ENCODE data around the gene ATP2A2. TPM values are rescaled to one million over a fixed set of nuclear protein-coding genes. Genes with fewer than 3 reads are reported as not detected.
A peak's percentile ranks its signal among the peaks of the same experiment; 100 is the strongest.

Gene ATP2A2
- total and polyA plus RNA-seq, 12 donors, result 316 to 4,750 (median 1,535) TPM

DNA sequence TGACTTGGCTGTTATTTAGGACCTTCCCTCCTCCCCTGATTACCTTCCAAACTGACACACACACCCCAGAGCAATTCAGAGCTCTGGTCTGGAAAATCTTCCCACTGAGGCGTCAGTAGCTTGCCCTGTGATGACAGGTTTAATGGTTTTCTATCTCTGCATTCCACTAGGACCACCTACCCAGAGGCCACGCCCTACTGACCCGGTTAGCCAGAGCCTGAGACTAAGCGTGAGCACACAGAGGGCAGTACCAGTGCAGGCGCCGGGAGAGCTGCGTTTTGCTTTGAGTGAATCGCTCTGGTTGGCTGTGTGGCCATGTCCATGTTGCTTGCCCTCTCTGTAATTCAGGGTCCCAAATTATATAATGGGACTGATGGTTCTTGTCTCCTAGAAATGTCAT, 36.2 kb upstream of the ATP2A2 start:
- H3K36me3 ChIP-seq, result no peaks in the 10 kb centered on the region
- H3K9me3 ChIP-seq, result peaks cover 0 to 8% (median 0%) of the 10 kb centered on the region in 11 donors
- no peak for TF ChIP-seq CTCF (IDR thresholded peaks at IDR 0.05)
- H3K27ac ChIP-seq, result peak overlapping the region; percentile 5 to 94 (median 88)
- H3K4me1 ChIP-seq, result peaks cover 17 to 57% (median 35%) of the 10 kb centered on the region in 9 donors
- intact Hi-C loops (cut with DNase I), result loop anchor here in 1 of 10 donors (5.0 kb wide), 1 partner anchor 37 kb away; the partner anchor contains the start of gene ATP2A2
- peak; percentile 40 to 81 (median 68) for ATAC-seq
- H3K27me3 ChIP-seq, result no peaks in the 10 kb centered on the region
- H3K4me3 ChIP-seq, result no peak overlapping the region
- 44 to 56% methylated on average over 8 of the region's 8 CpGs for WGBS, 2 donors
- peak; percentile 58 to 74 for DNase-seq

- H3K36me3 ChIP-seq, result no peaks in the 10 kb centered on the region
- TF ChIP-seq CTCF (IDR thresholded peaks at IDR 0.05), result peak in 6 of 9 donors; percentile 15 to 56 (median 30)
- DNase-seq, result peak in 1 of 2 donors; percentile 67
- peaks cover 19 to 63% (median 39%) of the 10 kb centered on the region in 9 donors for H3K4me1 ChIP-seq
- ATAC-seq, result peak in 3 of 8 donors; percentile 14 to 68 (median 30)
- intact Hi-C loops (cut with DNase I), result loop anchor here in 1 of 10 donors (5.0 kb wide), 1 partner anchor 37 kb away; the partner anchor contains the start of gene ATP2A2
- H3K4me3 ChIP-seq, result no peak overlapping the region
- H3K27me3 ChIP-seq, result no peaks in the 10 kb centered on the region
- H3K27ac ChIP-seq, result peak overlapping the region; percentile 28 to 94 (median 88)
- H3K9me3 ChIP-seq, result peaks cover 0 to 8% (median 0%) of the 10 kb centered on the region in 11 donors
- WGBS, 2 donors, result 36 to 51% methylated on average over 3 of the region's 3 CpGs
Measured at GRCh38 chr12:110245369-110245772, 35.7 kb upstream of the ATP2A2 start.

DNA sequence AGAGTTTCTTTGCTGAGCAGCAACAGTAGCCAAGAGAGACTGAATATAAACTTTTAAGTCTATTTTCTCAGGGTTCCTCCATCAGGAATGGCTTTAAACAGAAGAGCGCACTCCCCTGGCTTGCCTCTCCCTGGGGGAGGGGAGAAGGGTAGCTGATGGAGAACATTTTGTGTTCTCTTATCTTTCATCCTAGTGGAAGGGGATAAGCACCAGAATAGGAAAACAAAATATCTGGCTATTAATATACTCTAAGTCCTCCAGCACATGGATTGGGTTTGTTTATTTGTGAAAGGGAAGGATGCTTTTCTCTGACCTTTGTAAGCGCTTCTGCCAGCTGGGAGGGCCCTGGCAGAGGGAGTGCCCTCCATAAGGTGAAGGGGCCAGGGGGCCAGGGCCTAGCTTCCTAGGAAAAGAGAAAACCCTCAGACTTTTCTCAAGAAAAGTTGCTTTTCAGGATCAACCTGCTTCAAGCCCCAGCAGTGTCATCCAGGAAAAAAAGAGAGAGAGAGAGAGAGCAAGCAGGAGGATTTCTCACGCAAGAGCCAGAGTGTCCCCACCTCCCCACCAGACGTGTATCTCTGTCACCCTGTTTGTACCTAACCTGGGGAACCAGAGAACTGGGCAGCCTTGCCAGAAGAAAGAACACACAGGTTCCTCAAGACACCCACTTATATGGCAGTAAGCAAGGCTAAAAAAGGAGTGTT, 34.3 kb upstream of the ATP2A2 start:
- Histone ChIP-seq H3K4me3 (no peak overlapping the region), H3K27ac (peak overlapping the region; percentile 55 to 98 (median 92)), H3K36me3 (no peaks in the 10 kb centered on the region), H3K4me1 (peaks cover 23 to 73% (median 46%) of the 10 kb centered on the region in 9 donors), H3K9me3 (peaks cover 0 to 8% (median 0%) of the 10 kb centered on the region in 11 donors), H3K27me3 (no peaks in the 10 kb centered on the region)
- no peak for TF ChIP-seq CTCF (IDR thresholded peaks at IDR 0.05)
- DNase-seq, result peak in 1 of 2 donors; percentile 48
- peak; percentile 11 to 80 (median 62) for ATAC-seq
- 39 to 45% methylated on average over 4 of the region's 4 CpGs for WGBS, 2 donors
- intact Hi-C loops (cut with DNase I), result loop anchor here in 2 of 10 donors (2.0 to 5.0 kb wide), 3 partner anchors 36 to 138 kb away; partner anchors contain the start of gene ATP2A2 (in 1 of the 2)

DNA sequence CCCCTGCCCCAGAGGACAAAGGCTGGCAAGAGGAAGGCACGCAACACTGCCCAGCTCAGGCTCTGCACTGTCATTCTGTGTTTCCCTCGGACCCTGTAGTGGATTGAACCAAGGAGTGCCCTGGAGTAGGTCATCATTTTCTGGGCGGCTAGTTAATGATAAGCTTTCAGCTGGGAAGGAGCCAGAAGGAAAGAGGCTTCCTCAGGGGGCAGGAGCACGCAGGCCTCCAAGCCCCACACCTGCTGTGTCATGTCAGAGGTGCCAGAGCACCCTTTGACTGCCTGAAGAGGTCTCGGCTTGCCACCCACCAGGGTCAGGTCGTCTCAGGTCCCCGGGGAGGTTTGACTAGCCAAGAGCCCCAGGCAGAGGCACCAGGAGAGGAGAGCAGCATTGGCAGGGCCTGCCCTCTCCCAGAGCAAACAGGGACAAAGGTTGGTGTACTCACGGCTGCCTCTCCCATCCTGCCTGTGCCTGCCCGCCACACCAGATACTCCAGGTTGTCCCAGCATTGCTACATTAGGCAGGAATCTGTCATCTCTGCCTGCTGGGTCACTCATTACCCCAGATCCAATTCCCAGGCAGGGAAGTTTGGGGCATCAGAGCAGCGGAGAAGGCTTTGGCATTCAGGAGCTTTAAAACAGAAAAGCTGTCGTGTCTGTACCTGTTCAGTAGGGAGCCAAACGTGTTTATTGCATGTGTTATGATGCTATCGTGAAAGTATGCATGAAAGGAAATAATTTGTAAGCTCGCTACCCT, 33.5 kb upstream of the ATP2A2 start:
- Histone ChIP-seq H3K27me3 (no peaks in the 10 kb centered on the region), H3K27ac (peak overlapping the region; percentile 55 to 98 (median 92)), H3K36me3 (no peaks in the 10 kb centered on the region), H3K9me3 (peaks cover 0 to 8% (median 0%) of the 10 kb centered on the region in 11 donors), H3K4me1 (peaks cover 23 to 76% (median 46%) of the 10 kb centered on the region in 9 donors), H3K4me3 (no peak overlapping the region)
- no peak for TF ChIP-seq CTCF (IDR thresholded peaks at IDR 0.05)
- DNase-seq (peak in 1 of 2 donors; percentile 58), ATAC-seq (peak; percentile 36 to 60 (median 46))
- WGBS, 2 donors, result 35 to 45% methylated on average over 14 of the region's 14 CpGs
- intact Hi-C loops (cut with DNase I), result loop anchor here in 2 of 10 donors (2.0 to 5.0 kb wide), 3 partner anchors 35 to 139 kb away; partner anchors contain the start of gene ATP2A2 (in 1 of the 2)

All from heart right ventricle (tissue), 16 donors.